Epithelial cell of proximal tubule (primary cell): ENCODE results near the gene ING5. TPM values are rescaled to one million over a fixed set of nuclear protein-coding genes. Genes with fewer than 3 reads are reported as not detected.

Source experiments
- DNase-seq: peaks from one replicate; pipeline ENCODE4 v3.0.0-alpha.2; 2011; ENCODE audit warnings: low read depth
- H3K4me3 ChIP-seq: 2 replicates; pipeline ENCODE4 v1.5.1; 2011; ENCODE audit warnings: low read depth, mild to moderate bottlenecking, low read length
- CTCF ChIP-seq: conservative IDR thresholded peaks from 2 replicates; pipeline ENCODE4 v1.5.1; 2012; ENCODE audit warnings: low read depth, mild to moderate bottlenecking, low read length
- total RNA-seq: library from RNA; depleted of rRNA; stranded (reverse); fragments of >200 nt; gene quantifications from 2 replicates; pipeline ENCODE4 v1.2.3, GENCODE V29; 2015

The ING5 gene
- total RNA-seq, 1 donor from 2014 or later, result 10.4 TPM

DNA sequence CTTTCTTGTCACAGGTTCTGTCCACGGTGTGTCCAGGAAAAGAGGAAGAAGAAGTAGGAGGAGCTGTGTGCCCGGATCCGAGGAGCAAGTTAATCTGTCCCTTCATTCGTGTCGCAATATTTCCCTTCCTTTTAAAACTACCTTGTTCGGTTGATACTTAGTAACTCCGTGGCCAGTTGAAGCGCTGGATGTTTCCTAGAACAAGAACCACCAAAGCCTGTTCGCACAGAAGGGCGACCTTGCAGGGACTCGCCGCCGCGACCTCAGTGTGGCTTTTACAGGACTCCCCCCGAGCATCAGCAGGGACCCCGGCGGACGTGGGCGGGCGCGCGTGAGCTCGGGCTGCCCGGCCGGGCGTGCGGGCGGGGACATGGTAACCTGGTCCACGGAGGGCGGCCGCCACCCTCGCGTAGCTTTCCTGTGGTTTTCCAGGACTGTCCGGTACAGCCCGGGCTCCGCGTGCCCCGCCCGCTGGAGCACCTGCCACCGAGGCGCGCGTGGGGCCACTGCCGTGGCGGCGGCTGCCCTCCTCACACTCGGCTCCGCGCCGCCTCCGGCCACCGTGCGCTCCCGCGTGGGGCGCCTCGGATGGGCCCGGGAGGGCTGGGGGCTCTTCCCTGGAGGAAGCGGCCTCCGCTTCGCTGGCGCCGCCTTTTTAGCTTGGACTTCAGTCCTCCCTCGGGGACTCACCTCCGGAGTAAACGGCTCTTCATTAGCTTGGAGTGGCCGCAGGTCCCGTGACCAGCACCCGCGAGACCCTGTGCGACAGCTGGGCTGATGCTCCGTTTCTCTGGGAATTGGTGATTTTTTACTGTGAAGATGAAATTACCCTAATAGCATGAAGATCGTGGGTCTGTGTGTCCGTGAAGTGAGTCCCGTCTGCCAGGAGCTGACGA, 23.4 kb downstream of the ING5 start:
- no peak for DNase-seq
- no peak for TF ChIP-seq CTCF

DNA sequence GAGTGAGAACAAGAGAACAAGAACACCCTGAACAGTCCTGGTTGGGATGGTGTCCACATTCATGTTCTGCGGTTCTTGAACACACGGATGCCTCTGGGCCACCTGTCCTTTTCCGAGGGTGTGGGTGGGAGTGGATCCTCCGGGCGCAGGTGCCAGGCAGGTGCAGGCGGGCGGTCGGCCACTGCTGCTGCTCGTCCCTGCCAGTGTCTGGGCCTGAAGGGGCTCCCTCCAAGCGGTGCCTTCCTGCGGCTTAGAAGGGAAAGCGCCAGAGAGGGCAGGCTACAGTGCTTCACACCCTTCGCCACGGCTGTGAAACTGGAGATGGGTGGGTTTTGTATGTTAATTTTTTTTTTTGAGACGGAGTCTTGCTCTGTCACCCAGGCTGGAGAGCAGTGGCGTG, 24.6 kb downstream of the ING5 start:
- H3K4me3 ChIP-seq, result no peak overlapping the region
- no peak for DNase-seq
- no peak for TF ChIP-seq CTCF

More for the DNA sequence above, 23.4 kb downstream of the ING5 start:
- no peak overlapping the region for H3K4me3 ChIP-seq

DNA sequence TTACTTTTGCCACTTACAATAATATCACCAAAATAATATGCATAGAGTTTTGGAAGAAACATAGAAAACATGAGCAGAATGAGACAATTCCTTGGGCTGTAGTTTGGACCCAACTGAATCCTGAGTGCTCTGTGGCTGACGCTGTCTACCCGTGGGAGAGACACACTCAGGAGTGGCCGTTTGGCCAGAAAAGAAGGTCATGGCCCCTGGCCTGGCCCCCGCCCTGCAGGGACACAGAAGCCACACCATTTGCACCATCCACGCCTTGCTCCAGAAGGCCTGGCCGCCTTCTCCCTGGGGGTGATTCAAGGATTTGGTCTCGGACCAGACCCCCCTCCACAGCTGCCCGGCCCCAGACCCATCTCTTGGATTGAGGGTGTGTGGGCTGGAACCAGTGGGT, 26.2 kb downstream of the ING5 start:
- no peak for TF ChIP-seq CTCF

DNA sequence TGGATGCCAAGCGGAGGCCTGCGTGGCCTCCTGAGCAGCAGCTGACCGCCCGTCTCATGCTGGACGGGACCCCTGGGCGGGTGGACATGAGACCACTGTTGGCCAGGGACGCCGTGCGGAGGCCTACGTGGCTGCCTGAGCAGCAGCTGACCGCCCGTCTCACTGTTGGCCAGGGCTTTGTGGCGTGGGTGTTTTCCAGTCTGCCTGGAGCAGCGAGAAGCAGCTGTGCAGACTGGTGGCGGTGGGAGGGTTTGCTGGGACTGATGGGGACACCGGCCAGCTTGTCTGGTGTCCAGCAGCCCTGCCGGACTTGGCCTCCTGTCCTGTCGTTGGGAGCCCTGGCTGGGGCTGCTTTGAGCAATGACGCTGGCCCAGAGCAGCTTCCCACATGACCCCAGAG, 26.8 kb downstream of the ING5 start:
- H3K4me3 ChIP-seq, result no peak overlapping the region
- TF ChIP-seq CTCF, result no peak
- no peak for DNase-seq

More for the DNA sequence above, 26.2 kb downstream of the ING5 start:
- no peak overlapping the region for H3K4me3 ChIP-seq
- DNase-seq, result no peak

- no peak overlapping the region for H3K4me3 ChIP-seq
- DNase-seq, result no peak
- TF ChIP-seq CTCF, result no peak
Measured at GRCh38 chr2:241729868-241730267, 28.0 kb downstream of the ING5 start.

GRCh38 chr2:241730671-241731293, 28.9 kb downstream of the ING5 start:
- H3K4me3 ChIP-seq, result no peak overlapping the region
- TF ChIP-seq CTCF, result no peak
- DNase-seq, result no peak
